K562 (cell line): Measurements from ENCODE around the gene TXLNA. TPM values are rescaled to one million over a fixed set of nuclear protein-coding genes. Genes with fewer than 3 reads are reported as not detected.
A peak's percentile ranks its signal among the peaks of the same experiment; 100 is the strongest.

ENCODE experiments used
- CBFA2T2 ChIP-seq: fragments of 450-650 bp; conservative IDR thresholded peaks from 2 replicates; pipeline ENCODE4 v1.6.1; 2017; ENCODE audit warnings: mild to moderate bottlenecking
- CREB1 ChIP-seq, 2 experiments: sonication (generic) in 1 of 2; formaldehyde crosslinking in 1 of 2; IDR thresholded peaks; 2 replicates each; pipeline versions ENCODE4 v1.6.1 to v1.8.0; 2012 to 2022; ENCODE audit warnings: inconsistent platforms in 1 of 2, mild to moderate bottlenecking in 1 of 2, missing genetic modification reagents in 1 of 2, moderate library complexity in 1 of 2
- CXXC5 ChIP-seq: fragments of 250-450 bp; sonication (Bioruptor Pico); IDR thresholded peaks from 2 replicates; pipeline ENCODE4 v1.8.0; 2022; ENCODE audit warnings: inconsistent platforms, mild to moderate bottlenecking, moderate library complexity
- DPF2 ChIP-seq: fragments of 450-650 bp; IDR thresholded peaks from 2 replicates; pipeline ENCODE4 v1.6.1; 2016
- EWSR1 ChIP-seq: fragments of 450-650 bp; IDR thresholded peaks from 2 replicates; pipeline ENCODE4 v1.6.1; 2018; ENCODE audit warnings: borderline replicate concordance, mild to moderate bottlenecking, low read depth, moderate library complexity; ENCODE audit not compliant: partially characterized antibody
- FOS ChIP-seq: IDR thresholded peaks from 3 replicates; pipeline ENCODE4 v1.6.1; 2011; ENCODE audit not compliant: insufficient read length; ENCODE audit errors: extremely low read depth
- NR1H2 ChIP-seq: sonication (generic); formaldehyde crosslinking; IDR thresholded peaks from 2 replicates; pipeline ENCODE4 v1.4.0; 2020; ENCODE audit warnings: mild to moderate bottlenecking, missing genetic modification reagents
- ZBTB7A ChIP-seq: IDR thresholded peaks from 2 replicates; pipeline ENCODE4 v1.6.1; 2011; ENCODE audit warnings: low read depth, mild to moderate bottlenecking, low read length, moderate library complexity, borderline replicate concordance; ENCODE audit not compliant: control insufficient read depth
- ZKSCAN3 ChIP-seq: fragments of 250-450 bp; sonication (Bioruptor Pico); IDR thresholded peaks from 2 replicates; pipeline ENCODE4 v1.4.0; 2020
- ZNF717 ChIP-seq: fragments of 250-450 bp; sonication (Bioruptor Pico); IDR thresholded peaks from 2 replicates; pipeline ENCODE4 v1.5.0; 2021
- ZNF830 ChIP-seq: fragments of 250-450 bp; sonication (Bioruptor Pico); IDR thresholded peaks from 2 replicates; pipeline ENCODE4 v1.5.0; 2021; ENCODE audit warnings: mild to moderate bottlenecking
- polyA plus RNA-seq, 8 experiments: library from polyadenylated mRNA; depleted of rRNA in 4 of 8; stranded (reverse) in 5 of 8; unstranded in 3 of 8; fragments of >200 nt; fragmentation: Nextera tagmentation in 2 of 8; fragmentation: Illumina TruSeq in 1 of 8; extraction: Ambion mirVana in 2 of 8; extraction: Trizol in 1 of 8; gene quantifications; 2 replicates each; pipeline versions ENCODE4 v1.2.1 to v1.2.3, GENCODE V29; 2011 to 2014; ENCODE audit warnings: inconsistent platforms in 1 of 8, missing spikeins in 1 of 8
- total RNA-seq, 7 experiments: library from RNA; depleted of rRNA in 6 of 7; stranded (reverse); fragments of >200 nt in 6 of 7; fragmentation: Illumina TruSeq in 2 of 7; extraction: Trizol in 2 of 7; gene quantifications; 2 replicates each; pipeline versions ENCODE4 v1.2.1 to v1.2.3, GENCODE V29; 2011 to 2021; ENCODE audit warnings: low replicate concordance in 1 of 7
- TF ChIP-seq, protein P1 (sequence below): fragments of 150-350 bp; IDR thresholded peaks from 2 replicates; pipeline ENCODE4 v1.6.1; 2014; ENCODE audit warnings: low read depth, mild to moderate bottlenecking, low read length, borderline replicate concordance
- TF ChIP-seq, protein P2 (sequence below): fragments of 200-600 bp; sonication (generic); IDR thresholded peaks from one replicate; pipeline ENCODE4 v1.6.1; 2012; ENCODE audit warnings: mild to moderate bottlenecking, low read depth, low read length, inconsistent platforms

The TXLNA gene
- total and polyA plus RNA-seq, 9 of the 15 experiments (the other 6 are each of a cell fraction or from before 2014, with no cell fraction given): 9.2 to 54.5 (median 39.3) TPM

DNA sequence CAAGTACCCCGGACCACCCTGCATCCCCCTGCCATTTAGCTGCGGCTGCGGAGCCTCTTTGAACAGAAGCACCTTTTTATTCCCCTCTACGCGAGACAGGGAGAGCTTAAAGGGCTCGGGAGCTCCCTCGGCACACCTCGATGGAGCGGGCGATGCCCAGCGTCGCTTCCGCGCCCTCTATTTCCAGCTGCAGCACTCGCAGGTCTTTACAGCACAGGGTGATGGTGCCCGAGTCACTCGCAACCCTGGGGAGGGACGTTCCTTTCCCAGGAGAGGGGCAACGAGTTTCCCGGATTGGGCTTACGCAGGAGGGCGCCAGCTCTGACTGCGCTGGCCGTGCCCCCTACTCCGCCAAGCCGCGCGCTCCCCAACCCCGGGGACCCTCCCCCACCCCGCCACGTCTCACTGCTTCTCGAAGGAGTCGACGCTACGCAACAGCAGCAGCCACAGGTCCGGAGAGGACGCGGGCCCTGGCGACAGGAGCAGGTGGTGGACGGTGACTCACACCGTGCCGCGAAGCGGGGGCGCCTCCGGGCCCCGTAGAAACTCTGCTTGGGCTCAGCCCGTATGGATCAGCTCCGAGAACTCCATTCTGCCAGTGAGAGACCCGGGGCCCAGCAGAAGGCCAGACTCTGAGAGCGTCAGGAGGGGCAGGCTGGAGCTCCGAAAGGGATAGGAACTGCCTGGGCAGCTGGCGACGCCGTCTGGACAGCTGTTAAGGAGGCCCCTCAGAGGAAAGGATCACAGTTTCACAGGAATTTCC, 61.7 kb downstream of the TXLNA start (continued):
- TF ChIP-seq, protein P1, sequence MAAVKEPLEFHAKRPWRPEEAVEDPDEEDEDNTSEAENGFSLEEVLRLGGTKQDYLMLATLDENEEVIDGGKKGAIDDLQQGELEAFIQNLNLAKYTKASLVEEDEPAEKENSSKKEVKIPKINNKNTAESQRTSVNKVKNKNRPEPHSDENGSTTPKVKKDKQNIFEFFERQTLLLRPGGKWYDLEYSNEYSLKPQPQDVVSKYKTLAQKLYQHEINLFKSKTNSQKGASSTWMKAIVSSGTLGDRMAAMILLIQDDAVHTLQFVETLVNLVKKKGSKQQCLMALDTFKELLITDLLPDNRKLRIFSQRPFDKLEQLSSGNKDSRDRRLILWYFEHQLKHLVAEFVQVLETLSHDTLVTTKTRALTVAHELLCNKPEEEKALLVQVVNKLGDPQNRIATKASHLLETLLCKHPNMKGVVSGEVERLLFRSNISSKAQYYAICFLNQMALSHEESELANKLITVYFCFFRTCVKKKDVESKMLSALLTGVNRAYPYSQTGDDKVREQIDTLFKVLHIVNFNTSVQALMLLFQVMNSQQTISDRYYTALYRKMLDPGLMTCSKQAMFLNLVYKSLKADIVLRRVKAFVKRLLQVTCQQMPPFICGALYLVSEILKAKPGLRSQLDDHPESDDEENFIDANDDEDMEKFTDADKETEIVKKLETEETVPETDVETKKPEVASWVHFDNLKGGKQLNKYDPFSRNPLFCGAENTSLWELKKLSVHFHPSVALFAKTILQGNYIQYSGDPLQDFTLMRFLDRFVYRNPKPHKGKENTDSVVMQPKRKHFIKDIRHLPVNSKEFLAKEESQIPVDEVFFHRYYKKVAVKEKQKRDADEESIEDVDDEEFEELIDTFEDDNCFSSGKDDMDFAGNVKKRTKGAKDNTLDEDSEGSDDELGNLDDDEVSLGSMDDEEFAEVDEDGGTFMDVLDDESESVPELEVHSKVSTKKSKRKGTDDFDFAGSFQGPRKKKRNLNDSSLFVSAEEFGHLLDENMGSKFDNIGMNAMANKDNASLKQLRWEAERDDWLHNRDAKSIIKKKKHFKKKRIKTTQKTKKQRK: no peak
- TF ChIP-seq ZBTB7A (0 out of 2 replicates have a peak, but pooled peaks have one; percentile 15), DPF2 (peak; percentile 51; the same call in 1 of the 2 replicates), EWSR1 (no peak), ZNF717 (no peak), CBFA2T2 (peak; percentile 33), ZKSCAN3 (CRISPR knock-in tag) (no peak), CXXC5 (CRISPR knock-in tag) (peak; percentile 37), CREB1 (IDR thresholded peaks at IDR 0.05) (peak; percentile 40; the same call in 1 of the 2 replicates), CREB1 (CRISPR knock-in tag; IDR thresholded peaks at IDR 0.05) (peak; percentile 38; the same call in 1 of the 2 replicates), FOS (peak; percentile 18), ZNF830 (no peak), NR1H2 (CRISPR knock-in tag) (no peak)
- TF ChIP-seq, protein P2, sequence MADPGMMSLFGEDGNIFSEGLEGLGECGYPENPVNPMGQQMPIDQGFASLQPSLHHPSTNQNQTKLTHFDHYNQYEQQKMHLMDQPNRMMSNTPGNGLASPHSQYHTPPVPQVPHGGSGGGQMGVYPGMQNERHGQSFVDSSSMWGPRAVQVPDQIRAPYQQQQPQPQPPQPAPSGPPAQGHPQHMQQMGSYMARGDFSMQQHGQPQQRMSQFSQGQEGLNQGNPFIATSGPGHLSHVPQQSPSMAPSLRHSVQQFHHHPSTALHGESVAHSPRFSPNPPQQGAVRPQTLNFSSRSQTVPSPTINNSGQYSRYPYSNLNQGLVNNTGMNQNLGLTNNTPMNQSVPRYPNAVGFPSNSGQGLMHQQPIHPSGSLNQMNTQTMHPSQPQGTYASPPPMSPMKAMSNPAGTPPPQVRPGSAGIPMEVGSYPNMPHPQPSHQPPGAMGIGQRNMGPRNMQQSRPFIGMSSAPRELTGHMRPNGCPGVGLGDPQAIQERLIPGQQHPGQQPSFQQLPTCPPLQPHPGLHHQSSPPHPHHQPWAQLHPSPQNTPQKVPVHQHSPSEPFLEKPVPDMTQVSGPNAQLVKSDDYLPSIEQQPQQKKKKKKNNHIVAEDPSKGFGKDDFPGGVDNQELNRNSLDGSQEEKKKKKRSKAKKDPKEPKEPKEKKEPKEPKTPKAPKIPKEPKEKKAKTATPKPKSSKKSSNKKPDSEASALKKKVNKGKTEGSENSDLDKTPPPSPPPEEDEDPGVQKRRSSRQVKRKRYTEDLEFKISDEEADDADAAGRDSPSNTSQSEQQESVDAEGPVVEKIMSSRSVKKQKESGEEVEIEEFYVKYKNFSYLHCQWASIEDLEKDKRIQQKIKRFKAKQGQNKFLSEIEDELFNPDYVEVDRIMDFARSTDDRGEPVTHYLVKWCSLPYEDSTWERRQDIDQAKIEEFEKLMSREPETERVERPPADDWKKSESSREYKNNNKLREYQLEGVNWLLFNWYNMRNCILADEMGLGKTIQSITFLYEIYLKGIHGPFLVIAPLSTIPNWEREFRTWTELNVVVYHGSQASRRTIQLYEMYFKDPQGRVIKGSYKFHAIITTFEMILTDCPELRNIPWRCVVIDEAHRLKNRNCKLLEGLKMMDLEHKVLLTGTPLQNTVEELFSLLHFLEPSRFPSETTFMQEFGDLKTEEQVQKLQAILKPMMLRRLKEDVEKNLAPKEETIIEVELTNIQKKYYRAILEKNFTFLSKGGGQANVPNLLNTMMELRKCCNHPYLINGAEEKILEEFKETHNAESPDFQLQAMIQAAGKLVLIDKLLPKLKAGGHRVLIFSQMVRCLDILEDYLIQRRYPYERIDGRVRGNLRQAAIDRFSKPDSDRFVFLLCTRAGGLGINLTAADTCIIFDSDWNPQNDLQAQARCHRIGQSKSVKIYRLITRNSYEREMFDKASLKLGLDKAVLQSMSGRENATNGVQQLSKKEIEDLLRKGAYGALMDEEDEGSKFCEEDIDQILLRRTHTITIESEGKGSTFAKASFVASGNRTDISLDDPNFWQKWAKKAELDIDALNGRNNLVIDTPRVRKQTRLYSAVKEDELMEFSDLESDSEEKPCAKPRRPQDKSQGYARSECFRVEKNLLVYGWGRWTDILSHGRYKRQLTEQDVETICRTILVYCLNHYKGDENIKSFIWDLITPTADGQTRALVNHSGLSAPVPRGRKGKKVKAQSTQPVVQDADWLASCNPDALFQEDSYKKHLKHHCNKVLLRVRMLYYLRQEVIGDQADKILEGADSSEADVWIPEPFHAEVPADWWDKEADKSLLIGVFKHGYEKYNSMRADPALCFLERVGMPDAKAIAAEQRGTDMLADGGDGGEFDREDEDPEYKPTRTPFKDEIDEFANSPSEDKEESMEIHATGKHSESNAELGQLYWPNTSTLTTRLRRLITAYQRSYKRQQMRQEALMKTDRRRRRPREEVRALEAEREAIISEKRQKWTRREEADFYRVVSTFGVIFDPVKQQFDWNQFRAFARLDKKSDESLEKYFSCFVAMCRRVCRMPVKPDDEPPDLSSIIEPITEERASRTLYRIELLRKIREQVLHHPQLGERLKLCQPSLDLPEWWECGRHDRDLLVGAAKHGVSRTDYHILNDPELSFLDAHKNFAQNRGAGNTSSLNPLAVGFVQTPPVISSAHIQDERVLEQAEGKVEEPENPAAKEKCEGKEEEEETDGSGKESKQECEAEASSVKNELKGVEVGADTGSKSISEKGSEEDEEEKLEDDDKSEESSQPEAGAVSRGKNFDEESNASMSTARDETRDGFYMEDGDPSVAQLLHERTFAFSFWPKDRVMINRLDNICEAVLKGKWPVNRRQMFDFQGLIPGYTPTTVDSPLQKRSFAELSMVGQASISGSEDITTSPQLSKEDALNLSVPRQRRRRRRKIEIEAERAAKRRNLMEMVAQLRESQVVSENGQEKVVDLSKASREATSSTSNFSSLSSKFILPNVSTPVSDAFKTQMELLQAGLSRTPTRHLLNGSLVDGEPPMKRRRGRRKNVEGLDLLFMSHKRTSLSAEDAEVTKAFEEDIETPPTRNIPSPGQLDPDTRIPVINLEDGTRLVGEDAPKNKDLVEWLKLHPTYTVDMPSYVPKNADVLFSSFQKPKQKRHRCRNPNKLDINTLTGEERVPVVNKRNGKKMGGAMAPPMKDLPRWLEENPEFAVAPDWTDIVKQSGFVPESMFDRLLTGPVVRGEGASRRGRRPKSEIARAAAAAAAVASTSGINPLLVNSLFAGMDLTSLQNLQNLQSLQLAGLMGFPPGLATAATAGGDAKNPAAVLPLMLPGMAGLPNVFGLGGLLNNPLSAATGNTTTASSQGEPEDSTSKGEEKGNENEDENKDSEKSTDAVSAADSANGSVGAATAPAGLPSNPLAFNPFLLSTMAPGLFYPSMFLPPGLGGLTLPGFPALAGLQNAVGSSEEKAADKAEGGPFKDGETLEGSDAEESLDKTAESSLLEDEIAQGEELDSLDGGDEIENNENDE: no peak
